ENCODE measurements around the gene HES7. TPM values are rescaled to one million over a fixed set of nuclear protein-coding genes. Genes with fewer than 3 reads are reported as not detected.
A peak's percentile ranks its signal among the peaks of the same experiment; 100 is the strongest.

HES7 gene
- total RNA-seq, 4 donors from 2014 or later, result 0.89 to 0.94 TPM; not detected in 2

DNA sequence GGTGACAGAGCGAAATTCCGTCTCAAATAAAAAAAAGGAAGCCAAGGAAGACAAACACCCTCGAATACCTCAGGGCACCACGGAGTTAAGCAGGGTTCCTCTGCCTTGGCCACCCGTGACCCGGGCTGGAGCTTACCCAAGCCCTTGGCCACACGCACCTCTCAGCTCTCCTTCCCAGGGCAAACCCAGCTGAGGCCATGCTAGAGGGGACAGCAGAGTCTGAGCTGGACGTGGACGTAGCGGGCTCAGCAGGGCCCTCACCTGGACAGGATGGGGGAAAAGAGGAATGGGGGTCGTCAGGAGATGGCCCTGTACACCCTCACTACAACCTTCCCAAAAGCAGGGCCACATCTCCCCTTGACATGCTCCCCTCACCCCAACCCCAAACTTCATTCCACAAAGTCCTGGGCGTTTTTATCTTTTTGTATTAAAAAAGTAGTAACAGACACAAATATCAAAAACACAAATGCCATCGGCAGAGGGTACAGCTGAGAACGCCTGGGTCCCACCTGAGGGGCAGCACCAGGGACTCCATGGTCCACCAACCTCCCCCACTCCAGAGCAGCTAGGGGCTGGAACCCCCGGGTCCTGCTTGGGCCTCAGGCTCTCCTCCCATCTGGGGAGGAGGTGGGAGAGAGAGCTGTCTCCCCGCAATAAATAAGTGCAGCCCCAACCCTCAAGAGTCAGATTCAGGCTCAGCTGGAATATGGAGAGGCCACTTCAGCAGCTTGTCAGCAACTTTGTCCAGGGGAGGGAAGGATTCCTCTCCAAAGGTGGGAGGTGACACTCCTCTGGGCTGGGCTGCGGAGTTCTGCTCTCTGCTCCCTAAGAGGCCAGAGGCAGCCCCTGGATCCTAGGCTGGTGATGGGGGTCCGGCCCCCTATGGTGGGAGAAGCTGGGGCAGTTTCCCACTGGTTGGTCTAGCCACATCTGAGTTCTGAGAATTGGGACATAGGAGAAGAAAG, 16.4 kb upstream of the HES7 start:
- Histone ChIP-seq H3K27me3 (no peaks in the 10 kb centered on the region), H3K4me1 (peaks cover 0 to 76% (median 9%) of the 10 kb centered on the region in 3 donors), H3K36me3 (peaks cover 3 to 62% of the 10 kb centered on the region in 2 donors), H3K27ac (peak overlapping the region; percentile 88 to 100 (median 99)), H3K9me3 (no peaks in the 10 kb centered on the region), H3K4me3 (peak overlapping the region in 1 of 2 donors; percentile 0)
- 64 to 80% methylated on average over 1 to 7 of the region's 18 CpGs for WGBS, 2 donors (ENCODE audit: low coverage in 1 of 2)
- no peak for TF ChIP-seq POLR2AphosphoS5 (IDR thresholded peaks at IDR 0.05)
- TF ChIP-seq POLR2A (IDR thresholded peaks at IDR 0.05), result no peak
- no peak for TF ChIP-seq EP300 (IDR thresholded peaks at IDR 0.05)
- TF ChIP-seq CTCF (IDR thresholded peaks at IDR 0.05), result no peak
- ATAC-seq, result no peak

DNA sequence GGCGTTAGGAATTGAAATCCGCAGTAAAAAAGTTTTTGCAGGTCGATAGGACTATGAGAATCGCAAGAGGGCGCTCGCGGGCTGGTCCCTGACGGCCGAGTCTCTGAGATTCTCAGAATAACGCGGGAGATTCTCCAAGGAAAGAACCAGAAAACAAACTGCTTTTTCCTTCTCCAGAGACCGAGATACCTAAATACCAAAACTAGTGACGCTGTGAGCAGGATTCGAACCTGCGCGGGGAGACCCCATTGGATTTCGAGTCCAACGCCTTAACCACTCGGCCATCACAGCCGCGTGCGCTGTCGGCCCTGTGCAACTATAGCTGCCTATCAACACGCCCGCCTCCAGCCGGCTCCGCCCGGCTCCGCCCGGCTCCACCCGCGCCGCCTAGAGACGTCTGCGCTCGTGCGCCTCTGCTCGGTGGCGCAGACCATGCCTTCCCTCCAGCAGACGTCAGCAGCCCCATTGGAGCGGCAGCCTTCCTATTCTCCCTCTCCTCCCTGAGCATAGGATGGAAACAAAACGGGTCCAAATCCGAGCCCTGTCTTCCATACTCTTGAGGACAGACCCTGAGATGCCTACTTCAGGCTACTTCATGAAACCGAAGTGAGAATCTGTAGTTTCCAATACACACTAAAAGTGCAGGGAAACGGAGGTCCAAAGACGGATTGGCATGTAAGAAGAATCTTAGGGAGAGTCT, 14.9 kb upstream of the HES7 start:
- Histone ChIP-seq H3K4me1 (peaks cover 0 to 61% (median 9%) of the 10 kb centered on the region in 3 donors), H3K27me3 (no peaks in the 10 kb centered on the region), H3K27ac (peak overlapping the region; percentile 88 to 100 (median 99)), H3K4me3 (peak overlapping the region in 1 of 2 donors; percentile 21), H3K36me3 (peaks cover 3 to 46% of the 10 kb centered on the region in 2 donors), H3K9me3 (no peaks in the 10 kb centered on the region)
- TF ChIP-seq POLR2A (IDR thresholded peaks at IDR 0.05) (peak; percentile 84 to 85), CTCF (IDR thresholded peaks at IDR 0.05) (peak in 3 of 4 experiments; percentile 82 to 95 (median 94)), EP300 (IDR thresholded peaks at IDR 0.05) (no peak), POLR2AphosphoS5 (IDR thresholded peaks at IDR 0.05) (peak; percentile 81)
- peak; percentile 93 for ATAC-seq
- WGBS, 2 donors (ENCODE audit: low coverage in 1 of 2), result 0 to 1% methylated on average over 17 to 18 of the region's 46 CpGs

DNA sequence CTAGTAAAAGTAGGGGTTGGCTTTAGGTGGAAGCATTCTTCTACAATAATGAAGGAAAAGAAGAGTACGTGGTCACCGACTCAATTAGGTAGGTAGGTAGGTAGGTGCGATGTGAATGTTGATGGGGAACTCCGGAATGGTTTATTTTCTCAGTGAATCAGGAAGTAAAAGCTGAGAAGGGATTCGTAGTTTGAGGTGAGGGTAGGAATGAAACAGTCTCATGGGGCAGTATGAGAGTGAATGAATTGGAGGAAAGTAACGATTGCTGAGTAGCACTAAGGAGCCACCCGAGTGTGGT, 14.4 kb upstream of the HES7 start:
- Histone ChIP-seq H3K4me1 (peaks cover 0 to 56% (median 9%) of the 10 kb centered on the region in 3 donors), H3K9me3 (no peaks in the 10 kb centered on the region), H3K36me3 (peaks cover 3 to 41% of the 10 kb centered on the region in 2 donors), H3K27me3 (no peaks in the 10 kb centered on the region), H3K27ac (peak overlapping the region; percentile 88 to 100 (median 99)), H3K4me3 (peak overlapping the region in 1 of 2 donors; percentile 21)
- 0 to 1% methylated on average over 3 to 7 of the region's 7 CpGs for WGBS, 2 donors (ENCODE audit: low coverage in 1 of 2)
- TF ChIP-seq POLR2A (IDR thresholded peaks at IDR 0.05) (no peak), POLR2AphosphoS5 (IDR thresholded peaks at IDR 0.05) (no peak), EP300 (IDR thresholded peaks at IDR 0.05) (no peak), CTCF (IDR thresholded peaks at IDR 0.05) (no peak)
- no peak for ATAC-seq

DNA sequence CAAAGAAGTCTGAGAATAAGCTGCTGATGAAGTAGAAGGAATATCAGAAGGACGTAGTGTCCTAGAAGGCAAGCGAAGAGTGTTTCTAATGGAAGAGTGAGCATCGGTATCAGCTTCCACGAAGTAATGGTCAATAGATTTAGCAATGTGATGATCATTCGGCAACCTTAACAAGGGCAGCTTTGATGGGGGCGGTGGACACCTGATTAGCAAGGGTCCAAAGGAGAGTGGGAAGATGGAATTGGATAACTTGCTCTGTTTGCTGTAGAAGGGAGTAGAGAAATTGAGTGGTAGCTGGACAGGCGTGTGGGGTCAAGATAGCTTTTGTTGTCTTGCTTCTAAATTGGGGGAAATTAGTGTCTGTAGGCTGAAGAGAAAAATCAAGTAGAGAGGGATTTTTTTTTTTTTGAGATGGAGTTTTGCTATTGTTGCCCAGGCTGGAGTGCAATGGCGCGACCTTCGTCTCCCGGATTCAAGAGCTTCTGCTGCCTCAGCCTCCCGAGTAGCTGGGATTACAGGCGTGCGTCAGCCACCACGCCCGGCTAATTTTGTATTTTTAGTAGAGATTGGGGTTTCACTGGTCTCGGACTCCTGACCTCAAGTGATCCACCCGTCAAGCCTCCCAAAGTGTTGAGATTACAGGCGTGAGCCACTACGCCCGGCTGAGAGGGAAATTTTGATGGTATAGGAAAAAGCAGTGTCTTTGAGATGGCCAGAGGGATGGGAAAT, 13.9 kb upstream of the HES7 start:
- Histone ChIP-seq H3K9me3 (no peaks in the 10 kb centered on the region), H3K4me3 (peak overlapping the region in 1 of 2 donors; percentile 21), H3K27me3 (no peaks in the 10 kb centered on the region), H3K27ac (peak overlapping the region; percentile 88 to 100 (median 99)), H3K36me3 (peaks cover 3 to 36% of the 10 kb centered on the region in 2 donors), H3K4me1 (peaks cover 0 to 51% (median 9%) of the 10 kb centered on the region in 3 donors)
- 26 to 54% methylated on average over 10 to 21 of the region's 21 CpGs for WGBS, 2 donors (ENCODE audit: low coverage in 1 of 2)
- ATAC-seq, result no peak
- TF ChIP-seq CTCF (IDR thresholded peaks at IDR 0.05) (no peak), POLR2A (IDR thresholded peaks at IDR 0.05) (no peak), EP300 (IDR thresholded peaks at IDR 0.05) (no peak)

Data from gastroesophageal sphincter (tissue), 4 donors.